GM20000 (cell line): Measurements from ENCODE around the gene MCF2L.

Source experiments
- DNase-seq: peaks from one replicate; pipeline ENCODE4 v3.0.0; 2012; ENCODE audit warnings: low spot score
- CTCF ChIP-seq: IDR thresholded peaks from 2 replicates; pipeline ENCODE4 v1.5.1; 2012; ENCODE audit warnings: mild to moderate bottlenecking, control low read depth; ENCODE audit errors: extremely low read depth, missing control alignments

The MCF2L gene

GRCh38 chr13:112995395-112996191 is 26.6 kb downstream of the MCF2L start:
- no peak for TF ChIP-seq CTCF

GRCh38 chr13:112996671-112997091 is 27.7 kb downstream of the MCF2L start:
- DNase-seq, result no peak
- TF ChIP-seq CTCF, result no peak

More at GRCh38 chr13:112995395-112996191, 26.6 kb downstream of the MCF2L start:
- no peak for DNase-seq

- TF ChIP-seq CTCF, result no peak
- DNase-seq, result no peak
These were observed 28.4 kb downstream of the MCF2L start for GRCh38 chr13:112997188-112998130.

GRCh38 chr13:112998521-112999280 is 29.7 kb downstream of the MCF2L start:
- DNase-seq, result no peak
- no peak for TF ChIP-seq CTCF

- DNase-seq, result no peak
- no peak for TF ChIP-seq CTCF
These were observed 30.6 kb downstream of the MCF2L start for GRCh38 chr13:112999414-113000177.

GRCh38 chr13:113000575-113000974 is 31.6 kb downstream of the MCF2L start:
- no peak for DNase-seq
- TF ChIP-seq CTCF, result no peak
